HS-5 (cell line): Measurements from ENCODE around the gene DNAH6.

Experiments used
- DNase-seq: peaks from one replicate; pipeline ENCODE4 v3.0.0-alpha.2; 2012; ENCODE audit warnings: low read depth

The DNAH6 gene

GRCh38 chr2:84801811-84802210 is 285.5 kb downstream of the DNAH6 start:
- DNase-seq, result no peak

GRCh38 chr2:84805250-84805958 is 289.1 kb downstream of the DNAH6 start:
- no peak for DNase-seq

- DNase-seq, result peak; percentile 92
These were observed 290.8 kb downstream of the DNAH6 start for GRCh38 chr2:84807063-84807485.

GRCh38 chr2:84808279-84808678 is 292.0 kb downstream of the DNAH6 start:
- no peak for DNase-seq

DNA sequence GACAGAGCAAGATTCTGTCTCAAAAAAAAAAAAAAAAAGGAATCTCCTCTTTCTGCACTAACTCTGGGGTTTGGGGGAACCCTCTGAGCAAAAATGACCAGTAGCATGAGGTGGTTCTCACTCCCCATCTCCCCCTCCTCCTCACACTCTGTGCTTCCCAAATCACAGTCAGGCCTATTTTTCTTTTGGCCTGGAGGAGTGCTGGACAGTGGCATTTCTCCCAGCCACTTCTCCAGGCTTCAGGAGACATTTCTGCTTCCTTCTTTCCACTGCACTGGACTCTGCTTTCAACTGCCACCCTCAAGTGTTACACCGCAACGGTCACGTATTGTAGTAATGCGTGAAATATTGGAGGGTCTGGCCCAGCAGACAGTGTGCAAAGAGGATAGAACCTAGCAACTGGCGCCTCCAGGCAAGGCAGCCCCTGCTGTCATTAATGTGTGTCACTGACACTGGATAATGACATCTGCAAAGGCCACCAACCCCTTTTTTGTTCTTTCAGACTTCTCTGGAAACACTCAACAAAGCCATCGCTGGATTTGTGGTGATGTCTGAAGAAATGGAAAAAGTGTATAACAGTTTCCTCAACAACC is 295.6 kb downstream of the DNAH6 start:
- no peak for DNase-seq

DNA sequence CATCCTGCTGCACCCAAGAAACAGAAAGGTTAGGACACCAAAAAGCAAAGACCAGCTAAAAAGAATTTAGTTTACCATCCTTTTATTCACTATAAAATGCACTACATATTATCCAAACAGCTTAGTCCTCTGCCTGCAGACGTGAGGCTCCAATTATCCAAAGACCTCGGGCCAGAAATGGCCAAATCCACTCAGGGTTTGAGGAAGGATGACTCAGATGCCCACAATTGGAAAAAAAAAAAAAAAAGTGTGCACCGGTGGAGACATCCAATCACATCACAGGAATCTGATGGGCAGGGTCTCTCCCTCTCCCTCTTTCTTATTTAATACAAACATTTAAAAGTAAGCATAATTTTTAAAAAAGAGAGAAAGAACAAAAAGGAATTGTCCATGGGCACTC is 298.8 kb downstream of the DNAH6 start:
- peak; percentile 6 for DNase-seq

GRCh38 chr2:84816426-84817026 is 300.2 kb downstream of the DNAH6 start:
- DNase-seq, result no peak

- no peak for DNase-seq
These were observed 300.9 kb downstream of the DNAH6 start for GRCh38 chr2:84817239-84817655.

DNA sequence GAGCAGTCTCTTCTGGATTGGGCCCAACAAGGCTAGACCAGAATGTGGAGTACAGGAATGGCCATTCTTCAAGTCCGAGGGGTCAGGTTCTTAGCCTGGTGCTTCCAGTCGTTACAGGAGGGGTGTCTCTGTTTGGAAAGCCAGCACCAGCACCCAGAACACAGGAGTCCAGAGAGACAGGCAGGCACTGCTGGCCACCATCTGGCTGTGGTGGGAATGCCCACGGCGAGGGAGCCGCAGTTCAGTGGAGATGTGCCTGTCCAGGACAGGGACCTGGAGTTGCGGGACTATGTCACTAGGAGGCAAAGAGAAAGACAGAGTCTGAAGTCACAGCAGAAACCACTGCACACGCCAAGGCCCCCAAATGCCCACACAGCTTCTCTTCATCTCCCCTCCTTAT is 305.5 kb downstream of the DNAH6 start:
- DNase-seq, result no peak

GRCh38 chr2:84823229-84823628 is 306.9 kb downstream of the DNAH6 start:
- DNase-seq, result no peak

DNA sequence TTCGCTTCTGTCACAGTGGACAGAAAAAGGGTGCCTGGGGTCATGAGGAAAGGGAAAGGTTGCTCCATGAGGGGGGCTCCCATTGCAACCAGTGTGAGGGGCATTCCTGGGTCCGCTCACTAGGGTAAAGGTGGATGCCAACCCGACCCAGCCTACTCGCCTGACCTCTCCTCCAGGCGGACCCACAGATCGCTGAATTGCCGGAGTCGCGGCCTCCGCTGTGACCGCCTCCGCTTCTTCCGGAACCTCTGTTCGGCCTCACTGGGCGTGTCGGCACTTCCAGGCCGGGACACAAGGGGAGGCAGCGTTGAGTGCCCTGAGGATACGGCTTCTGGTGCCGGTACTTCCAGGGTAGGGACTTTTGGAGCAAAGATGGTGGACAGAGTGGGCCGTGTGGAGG is 307.5 kb downstream of the DNAH6 start:
- DNase-seq, result no peak

- DNase-seq, result no peak
These were observed 311.8 kb downstream of the DNAH6 start for GRCh38 chr2:84827978-84828575.

DNA sequence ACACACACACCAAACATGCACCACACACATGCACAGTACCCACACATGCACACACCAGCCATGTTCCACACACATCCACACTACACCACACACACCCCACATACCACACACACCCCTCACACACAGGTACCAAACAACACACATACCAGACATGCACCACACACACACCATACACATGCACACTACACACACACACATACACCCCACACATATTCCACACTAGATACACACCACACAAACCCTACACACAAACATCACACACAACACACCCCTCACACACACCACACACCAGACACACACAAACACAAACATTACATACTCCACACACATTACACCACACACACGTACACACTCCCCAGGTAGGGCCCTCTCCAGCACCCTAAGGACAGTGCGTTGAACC is 313.4 kb downstream of the DNAH6 start:
- no peak for DNase-seq

DNA sequence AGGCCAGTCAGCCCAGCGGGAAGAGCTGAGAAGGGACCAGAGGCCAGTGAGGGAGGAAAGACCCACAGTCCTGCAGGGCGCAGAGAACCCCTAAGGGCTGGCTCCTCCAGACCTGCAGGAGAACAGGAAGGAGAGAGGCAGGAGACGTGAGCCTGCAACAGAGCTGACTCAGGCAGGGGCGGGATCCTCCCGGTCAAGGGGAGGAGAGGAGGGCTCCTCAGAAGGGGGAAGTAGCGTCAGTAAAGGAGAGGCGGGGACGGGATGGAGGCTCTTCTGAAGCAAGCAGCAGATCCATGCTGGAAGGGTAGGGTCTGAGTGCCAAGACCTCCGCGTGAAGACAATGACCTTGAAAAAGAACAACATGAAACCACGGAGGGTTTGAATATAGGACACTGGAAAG is 313.8 kb downstream of the DNAH6 start:
- no peak for DNase-seq

- DNase-seq, result no peak
These were observed 314.6 kb downstream of the DNAH6 start for GRCh38 chr2:84830758-84831500.

DNA sequence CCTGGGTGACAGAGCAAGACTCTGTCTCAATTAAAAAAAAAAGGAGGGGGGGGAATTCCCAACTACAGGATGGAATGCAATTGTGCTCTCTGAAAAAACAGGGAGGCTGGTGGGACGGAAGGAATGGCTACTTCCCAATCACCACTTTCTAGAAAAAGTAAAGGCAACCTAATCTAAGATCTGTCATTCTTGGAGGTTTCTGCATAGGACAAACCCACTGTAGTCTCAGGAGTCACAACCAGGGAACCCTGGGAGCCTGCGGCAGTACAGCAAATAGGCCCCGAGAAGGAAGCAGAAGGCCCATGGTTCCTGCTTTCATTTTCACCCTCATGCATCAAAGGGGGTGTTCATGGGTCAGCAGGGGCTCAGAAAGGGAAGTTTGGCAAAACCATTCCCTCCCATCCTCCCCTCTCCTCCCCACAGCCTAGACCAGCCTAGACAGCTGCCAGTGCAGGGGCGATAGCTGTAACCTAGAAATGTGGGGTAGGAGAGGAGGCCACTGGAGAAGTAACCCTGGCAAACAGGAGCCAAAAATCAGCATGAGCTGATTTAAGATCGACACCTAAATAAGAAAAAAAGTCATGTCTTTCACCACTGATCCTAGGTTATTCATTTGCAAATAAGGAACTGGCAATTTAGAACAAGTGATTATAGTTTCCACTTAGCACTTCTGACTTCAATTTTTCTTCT is 316.6 kb downstream of the DNAH6 start:
- DNase-seq, result no peak

DNA sequence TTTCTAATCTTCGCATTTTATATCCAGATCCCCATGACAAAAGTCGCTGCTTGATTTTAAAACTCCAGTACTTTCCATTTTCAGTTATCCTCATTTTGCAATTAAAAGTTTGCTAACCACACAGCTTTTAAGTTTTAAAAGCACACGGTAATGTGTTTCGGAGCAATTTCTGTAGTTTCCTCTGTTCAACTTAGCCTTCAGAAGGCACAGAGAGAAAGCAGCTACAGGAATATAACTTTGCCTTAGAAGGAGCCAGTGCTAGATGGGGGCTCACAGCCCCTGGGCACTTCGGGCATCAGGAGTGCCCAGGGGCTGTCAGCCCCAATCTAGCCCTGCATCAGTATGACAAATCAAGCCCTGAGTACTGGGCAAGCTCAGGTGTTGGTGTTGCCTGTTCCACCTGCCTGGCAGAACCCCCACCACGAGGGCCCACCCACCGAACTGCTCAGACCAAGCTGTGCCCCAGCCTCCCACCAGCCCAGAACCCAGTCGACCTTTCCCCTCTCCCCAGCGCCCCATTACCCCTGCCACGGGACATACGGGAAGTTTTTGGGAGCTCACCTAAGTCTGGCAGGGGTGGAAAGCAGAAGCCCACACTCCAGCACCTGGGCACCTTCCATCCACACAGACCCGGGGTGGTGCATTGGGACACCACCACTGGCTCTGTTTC is 317.3 kb downstream of the DNAH6 start:
- no peak for DNase-seq

GRCh38 chr2:84836215-84836614 is 319.9 kb downstream of the DNAH6 start:
- no peak for DNase-seq

- no peak for DNase-seq
These were observed 322.3 kb downstream of the DNAH6 start for GRCh38 chr2:84838434-84839145.

GRCh38 chr2:84839851-84840250 is 323.6 kb downstream of the DNAH6 start:
- DNase-seq, result no peak

DNA sequence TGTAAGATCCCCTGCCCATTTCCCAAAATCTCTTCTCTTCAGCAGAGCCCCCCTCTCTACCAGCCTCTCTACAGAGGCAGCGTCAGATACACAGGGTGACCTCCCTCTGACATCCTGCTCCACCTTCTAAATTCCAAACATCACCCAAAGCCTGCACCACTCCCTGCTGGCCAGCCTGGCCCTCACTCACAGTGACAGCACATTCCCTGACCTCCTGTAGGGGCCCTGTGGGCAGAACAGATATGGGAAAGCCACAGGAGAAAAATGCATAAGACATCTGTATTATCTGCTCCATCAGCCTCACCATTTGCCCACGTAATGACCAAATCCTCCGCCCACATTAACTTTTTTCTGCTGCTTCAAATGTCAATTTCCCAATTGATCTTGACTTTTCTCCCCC is 324.0 kb downstream of the DNAH6 start:
- DNase-seq, result no peak
